OCI-LY3 (cell line): Measurements from ENCODE around the gene WDR72.

ENCODE experiments used
- H2AFZ ChIP-seq: fragments of 200-600, 300-600 bp; shearing (Covaris generic); 2 replicates; pipeline ENCODE4 v1.6.0; 2014; ENCODE audit warnings: antibody characterized with exemption, low read depth, low read length
- H3K27ac ChIP-seq: fragments of 200-600, 300-600 bp; sonication (generic); 2 replicates; pipeline ENCODE4 v1.5.1; 2014; ENCODE audit warnings: mild to moderate bottlenecking, low read length, moderate library complexity, mixed read lengths
- H3K27me3 ChIP-seq: fragments of 200-600, 300-600 bp; sonication (generic); 2 replicates; pipeline ENCODE4 v1.6.1; 2014; ENCODE audit warnings: low read depth, low read length, mixed read lengths
- H3K36me3 ChIP-seq: fragments of 200-600, 300-600 bp; sonication (generic); replicated peaks from 2 replicates; pipeline ENCODE3; 2014; ENCODE audit warnings: low read depth, low read length, mixed read lengths
- H3K4me1 ChIP-seq: fragments of 300-600, 200-600 bp; sonication (generic); 2 replicates; pipeline ENCODE4 v1.6.1; 2014; ENCODE audit warnings: low read length, mixed read lengths
- H3K4me2 ChIP-seq: fragments of 200-600, 300-600 bp; sonication (generic); 2 replicates; pipeline ENCODE4 v1.6.1; 2014; ENCODE audit warnings: low read length, mixed read lengths
- H3K4me3 ChIP-seq: fragments of 300-600, 200-600 bp; sonication (generic); 2 replicates; pipeline ENCODE4 v1.5.1; 2014; ENCODE audit warnings: antibody characterized with exemption, mild to moderate bottlenecking, low read length, moderate library complexity
- H3K79me2 ChIP-seq: fragments of 300-600, 200-600 bp; shearing (Covaris generic); 2 replicates; pipeline ENCODE4 v1.6.1; 2014; ENCODE audit warnings: mild to moderate bottlenecking, low read length, mixed read lengths
- H3K9ac ChIP-seq: fragments of 300-600, 200-600 bp; shearing (Covaris generic); 2 replicates; pipeline ENCODE4 v1.6.0; 2014; ENCODE audit warnings: mild to moderate bottlenecking, low read length, moderate library complexity
- H3K9me3 ChIP-seq: fragments of 200-600, 300-600 bp; shearing (Covaris generic); 2 replicates; pipeline ENCODE4 v1.6.1; 2014; ENCODE audit warnings: low read length, mixed read lengths; ENCODE audit not compliant: insufficient read depth
- H4K20me1 ChIP-seq: fragments of 200-600, 300-600 bp; sonication (generic); 2 replicates; pipeline ENCODE4 v1.6.1; 2016; ENCODE audit warnings: low read length, mixed read lengths; ENCODE audit not compliant: insufficient read depth
- EZH2phosphoT487 ChIP-seq: fragments of 200-600 bp; shearing (Covaris generic); IDR thresholded peaks from 2 replicates; pipeline ENCODE4 v1.6.1; 2018; ENCODE audit warnings: antibody characterized with exemption, mixed run types, low read depth
- TF ChIP-seq, protein P1 (sequence below): fragments of 200-600, 300-600 bp; sonication (generic); IDR thresholded peaks from 2 replicates; pipeline ENCODE4 v1.5.1; 2014; ENCODE audit warnings: antibody characterized with exemption, low read length, low read depth

The WDR72 gene

DNA sequence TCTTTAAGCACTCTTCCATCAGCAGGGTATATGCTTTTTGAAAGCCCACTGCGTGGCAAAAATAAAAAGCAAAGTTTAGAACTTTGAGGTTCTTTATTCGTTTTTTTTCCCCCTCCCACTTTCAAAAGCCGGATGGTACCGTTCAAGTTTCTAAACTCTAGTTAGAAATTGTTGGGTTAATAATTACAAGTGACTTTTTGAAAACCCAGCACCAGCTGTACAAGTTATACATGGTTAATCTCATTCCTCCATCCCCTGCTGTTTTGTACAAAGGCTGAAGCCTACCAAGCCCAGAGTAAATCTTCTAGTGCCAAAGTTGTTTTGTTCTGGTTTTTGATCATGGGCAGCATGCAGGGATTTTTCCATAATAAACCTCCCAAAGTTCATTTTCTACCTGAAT is 48.6 kb downstream of the WDR72 start:
- H4K20me1 ChIP-seq = no peaks in the 10 kb centered on the region
- TF ChIP-seq, protein P1, sequence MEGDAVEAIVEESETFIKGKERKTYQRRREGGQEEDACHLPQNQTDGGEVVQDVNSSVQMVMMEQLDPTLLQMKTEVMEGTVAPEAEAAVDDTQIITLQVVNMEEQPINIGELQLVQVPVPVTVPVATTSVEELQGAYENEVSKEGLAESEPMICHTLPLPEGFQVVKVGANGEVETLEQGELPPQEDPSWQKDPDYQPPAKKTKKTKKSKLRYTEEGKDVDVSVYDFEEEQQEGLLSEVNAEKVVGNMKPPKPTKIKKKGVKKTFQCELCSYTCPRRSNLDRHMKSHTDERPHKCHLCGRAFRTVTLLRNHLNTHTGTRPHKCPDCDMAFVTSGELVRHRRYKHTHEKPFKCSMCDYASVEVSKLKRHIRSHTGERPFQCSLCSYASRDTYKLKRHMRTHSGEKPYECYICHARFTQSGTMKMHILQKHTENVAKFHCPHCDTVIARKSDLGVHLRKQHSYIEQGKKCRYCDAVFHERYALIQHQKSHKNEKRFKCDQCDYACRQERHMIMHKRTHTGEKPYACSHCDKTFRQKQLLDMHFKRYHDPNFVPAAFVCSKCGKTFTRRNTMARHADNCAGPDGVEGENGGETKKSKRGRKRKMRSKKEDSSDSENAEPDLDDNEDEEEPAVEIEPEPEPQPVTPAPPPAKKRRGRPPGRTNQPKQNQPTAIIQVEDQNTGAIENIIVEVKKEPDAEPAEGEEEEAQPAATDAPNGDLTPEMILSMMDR = no peak
- TF ChIP-seq EZH2phosphoT487 = no peak
- no peak overlapping the region for H3K4me2 ChIP-seq
- H3K27me3 ChIP-seq = peaks cover 34% of the 10 kb centered on the region
- H2AFZ ChIP-seq = no peak overlapping the region
- no peaks in the 10 kb centered on the region for H3K36me3 ChIP-seq
- H3K9ac ChIP-seq = no peak overlapping the region
- H3K4me1 ChIP-seq = peaks cover 23% of the 10 kb centered on the region
- H3K4me3 ChIP-seq = no peak overlapping the region
- H3K79me2 ChIP-seq = no peaks in the 10 kb centered on the region
- no peaks in the 10 kb centered on the region for H3K9me3 ChIP-seq
- no peak overlapping the region for H3K27ac ChIP-seq

DNA sequence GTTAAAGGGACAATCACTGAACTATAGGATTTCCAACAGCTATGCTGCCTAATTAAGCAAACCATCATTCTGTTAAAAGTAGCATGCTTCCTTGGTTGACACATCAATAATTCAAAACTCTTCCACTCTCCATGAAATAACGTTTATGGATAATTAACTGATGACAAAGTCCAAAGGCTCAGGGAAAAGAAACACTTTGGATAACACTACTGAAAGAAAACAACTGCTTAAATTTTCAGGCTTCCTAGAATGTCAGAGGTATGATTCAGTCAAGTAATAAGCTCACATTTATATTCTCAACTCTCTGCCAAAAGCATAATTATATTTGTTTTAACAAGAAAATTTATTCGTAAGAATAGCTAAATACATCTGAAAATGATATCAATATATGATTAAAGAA is 49.6 kb downstream of the WDR72 start:
- no peaks in the 10 kb centered on the region for H3K36me3 ChIP-seq
- no peak overlapping the region for H2AFZ ChIP-seq
- no peak overlapping the region for H3K4me3 ChIP-seq
- no peak overlapping the region for H3K4me2 ChIP-seq
- H3K9me3 ChIP-seq = no peaks in the 10 kb centered on the region
- no peak for TF ChIP-seq EZH2phosphoT487
- TF ChIP-seq, protein P1 = no peak
- peaks cover 32% of the 10 kb centered on the region for H3K27me3 ChIP-seq
- no peaks in the 10 kb centered on the region for H3K79me2 ChIP-seq
- no peak overlapping the region for H3K27ac ChIP-seq
- no peak overlapping the region for H3K9ac ChIP-seq
- H4K20me1 ChIP-seq = no peaks in the 10 kb centered on the region
- peaks cover 19% of the 10 kb centered on the region for H3K4me1 ChIP-seq

DNA sequence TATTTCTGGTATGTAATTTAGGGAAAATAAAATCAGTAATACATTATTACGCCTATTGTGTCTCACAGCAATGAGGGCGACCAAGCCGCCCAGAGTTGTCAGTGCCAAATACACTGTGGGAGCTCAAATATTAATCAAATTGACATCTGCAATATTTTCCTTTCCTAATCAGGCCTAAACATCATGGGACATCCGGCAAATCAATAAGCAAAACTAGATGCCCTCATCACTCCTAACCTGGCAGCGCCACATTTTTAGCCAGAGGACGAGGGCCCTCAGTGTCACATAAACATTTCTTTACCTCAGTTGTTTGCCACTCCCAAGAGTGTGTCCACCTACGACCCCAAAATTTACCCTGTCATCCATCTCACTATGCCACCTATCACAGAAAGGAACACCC is 64.1 kb downstream of the WDR72 start:
- no peaks in the 10 kb centered on the region for H3K27me3 ChIP-seq
- H3K36me3 ChIP-seq = no peaks in the 10 kb centered on the region
- no peak overlapping the region for H3K4me2 ChIP-seq
- no peaks in the 10 kb centered on the region for H4K20me1 ChIP-seq
- TF ChIP-seq, protein P1 = no peak
- TF ChIP-seq EZH2phosphoT487 = no peak
- H3K4me3 ChIP-seq = no peak overlapping the region
- H2AFZ ChIP-seq = no peak overlapping the region
- no peaks in the 10 kb centered on the region for H3K4me1 ChIP-seq
- H3K9me3 ChIP-seq = no peaks in the 10 kb centered on the region
- H3K27ac ChIP-seq = no peak overlapping the region
- no peak overlapping the region for H3K9ac ChIP-seq
- no peaks in the 10 kb centered on the region for H3K79me2 ChIP-seq

DNA sequence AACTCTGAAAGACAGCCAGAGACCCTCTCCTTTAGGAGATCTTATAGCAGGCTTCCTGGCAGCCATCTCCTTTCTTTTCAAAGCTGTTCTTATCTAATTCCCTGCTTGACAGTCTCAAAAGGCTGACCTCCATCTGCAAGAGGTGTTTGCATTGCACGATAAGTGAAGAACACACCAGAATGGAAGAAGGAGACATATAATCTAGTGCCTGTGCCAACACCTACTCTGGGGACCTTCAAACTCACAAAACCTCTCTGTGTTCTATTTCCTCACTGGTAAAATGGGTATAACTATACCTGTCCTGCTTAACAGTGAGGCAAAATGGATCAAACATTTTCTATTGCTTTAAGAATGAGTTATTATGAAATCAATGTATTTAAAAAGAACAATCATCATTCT is 65.0 kb downstream of the WDR72 start:
- no peak overlapping the region for H3K27ac ChIP-seq
- TF ChIP-seq, protein P1 = no peak
- no peak for TF ChIP-seq EZH2phosphoT487
- H3K79me2 ChIP-seq = no peaks in the 10 kb centered on the region
- H3K4me1 ChIP-seq = no peaks in the 10 kb centered on the region
- H3K4me3 ChIP-seq = no peak overlapping the region
- no peaks in the 10 kb centered on the region for H3K27me3 ChIP-seq
- H4K20me1 ChIP-seq = no peaks in the 10 kb centered on the region
- no peak overlapping the region for H3K4me2 ChIP-seq
- no peaks in the 10 kb centered on the region for H3K36me3 ChIP-seq
- H3K9me3 ChIP-seq = no peaks in the 10 kb centered on the region
- no peak overlapping the region for H2AFZ ChIP-seq
- no peak overlapping the region for H3K9ac ChIP-seq
